Measurements from ENCODE around the gene SMURF1.
"Not testable (repeated sequence)": the region's sequence is repeated elsewhere in the genome, so short reads cannot be mapped to it uniquely, and the experiment has no call there.

Gene SMURF1

GRCh38 chr7:99104631-99105030, 39.3 kb downstream of the SMURF1 start:
- FAIRE-seq (no peak), DNase-seq (ENCODE audit: insufficient read length, low spot score) (no peak)
- TF ChIP-seq POLR2AphosphoS5 (IDR thresholded peaks at IDR 0.05; ENCODE audit: low read depth, low read length) (no peak), POU2F2 (IDR thresholded peaks at IDR 0.05; ENCODE audit: low read depth, low read length) (no peak), SPI1 (IDR thresholded peaks at IDR 0.05; ENCODE audit: low read depth, low read length) (no peak), POLR2A (IDR thresholded peaks at IDR 0.05; ENCODE audit: low read depth, low read length) (no peak), PAX5 (IDR thresholded peaks at IDR 0.05; ENCODE audit: insufficient read depth, low read length, severe bottlenecking) (no peak), TAF1 (IDR thresholded peaks at IDR 0.05; ENCODE audit: low read depth, low read length) (no peak)

DNA sequence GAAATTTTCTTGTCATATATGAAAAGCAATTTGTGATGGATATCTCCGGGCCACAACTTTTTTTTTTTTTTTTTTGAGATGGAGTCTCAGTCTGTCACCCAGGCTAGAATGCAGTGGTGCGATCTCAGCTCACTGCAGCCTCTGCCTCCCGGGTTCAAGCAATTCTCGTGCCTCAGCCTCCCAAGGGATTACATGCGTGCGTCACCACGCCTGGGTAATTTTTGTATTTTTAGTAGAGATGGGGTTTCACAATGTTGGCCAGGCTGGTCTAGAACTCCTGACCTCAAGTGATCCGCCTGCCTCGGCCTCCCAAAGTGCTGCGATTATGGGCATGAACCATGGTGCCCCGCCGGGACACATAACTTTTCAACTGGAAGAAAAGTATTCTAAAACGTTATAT, 40.1 kb downstream of the SMURF1 start:
- DNase-seq (ENCODE audit: insufficient read length, low spot score); FAIRE-seq: not testable (repeated sequence)

DNA sequence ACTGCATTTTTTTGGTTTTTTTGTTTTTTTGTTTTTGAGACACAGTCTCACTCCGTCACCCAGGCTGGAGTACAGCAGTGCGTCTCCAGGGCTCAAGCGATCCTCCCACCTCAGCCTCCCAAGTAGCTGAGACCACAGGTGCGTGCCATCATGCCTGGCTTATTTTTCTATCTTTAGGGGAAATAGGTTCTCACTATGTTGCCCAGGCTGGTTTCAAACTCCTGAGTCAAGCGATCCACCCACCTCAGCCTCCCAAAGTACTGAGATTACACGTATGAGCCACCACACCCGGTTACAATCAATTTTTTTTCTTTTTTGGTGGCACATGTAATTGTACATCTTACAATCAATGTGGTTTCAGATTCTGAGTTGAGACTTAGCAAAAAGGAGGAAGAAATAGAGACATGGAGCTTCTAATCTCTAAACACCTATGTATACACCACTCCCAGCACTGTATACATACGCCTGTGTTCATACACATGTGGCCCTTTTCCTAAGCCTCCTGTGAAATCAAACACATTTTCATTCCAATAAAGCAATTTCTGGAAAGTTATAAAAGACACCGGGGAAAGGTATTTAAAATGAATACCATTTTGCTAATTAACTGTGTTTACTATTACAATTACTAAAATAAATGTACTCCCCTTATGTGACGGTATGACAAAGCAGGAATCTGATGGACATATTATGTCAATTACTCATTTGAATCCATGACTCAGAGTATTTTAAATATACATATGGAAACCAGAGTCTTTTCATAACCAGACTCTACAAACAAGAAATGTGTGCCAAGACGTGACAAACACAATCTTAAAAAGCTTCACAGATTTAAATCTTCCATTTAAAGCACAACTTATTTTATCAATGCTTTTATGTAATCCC, 40.9 kb downstream of the SMURF1 start:
- DNase-seq (ENCODE audit: insufficient read length, low spot score) (no peak), FAIRE-seq (no peak)
- TF ChIP-seq POLR2A (IDR thresholded peaks at IDR 0.05; ENCODE audit: low read depth, low read length) = no peak
- TF ChIP-seq TAF1 (IDR thresholded peaks at IDR 0.05; ENCODE audit: low read depth, low read length) = no peak
- TF ChIP-seq POU2F2 (IDR thresholded peaks at IDR 0.05; ENCODE audit: low read depth, low read length) = no peak
- no peak for TF ChIP-seq PAX5 (IDR thresholded peaks at IDR 0.05; ENCODE audit: insufficient read depth, low read length, severe bottlenecking)
- no peak for TF ChIP-seq SPI1 (IDR thresholded peaks at IDR 0.05; ENCODE audit: low read depth, low read length)
- no peak for TF ChIP-seq POLR2AphosphoS5 (IDR thresholded peaks at IDR 0.05; ENCODE audit: low read depth, low read length)

DNA sequence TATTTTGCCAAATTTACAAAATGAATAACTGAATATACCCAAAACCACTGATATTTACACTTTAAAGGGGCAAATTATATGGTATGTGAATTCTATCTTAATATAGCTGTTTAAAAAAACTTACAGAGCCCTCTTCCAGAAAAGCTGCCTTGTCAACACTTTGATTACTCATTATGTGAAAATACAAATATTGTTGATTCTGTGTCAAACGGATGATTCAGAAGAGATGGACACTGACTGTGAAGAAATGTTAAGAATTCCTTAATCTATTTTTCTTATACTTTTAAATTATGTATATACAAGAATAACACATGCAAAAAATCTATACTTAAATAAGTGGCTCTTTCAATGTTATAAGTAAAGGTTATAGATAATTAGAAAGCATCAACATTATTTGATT, 41.5 kb downstream of the SMURF1 start:
- FAIRE-seq (no peak), DNase-seq (ENCODE audit: insufficient read length, low spot score) (no peak)
- TF ChIP-seq PAX5 (IDR thresholded peaks at IDR 0.05; ENCODE audit: insufficient read depth, low read length, severe bottlenecking) (no peak), TAF1 (IDR thresholded peaks at IDR 0.05; ENCODE audit: low read depth, low read length) (no peak), POU2F2 (IDR thresholded peaks at IDR 0.05; ENCODE audit: low read depth, low read length) (no peak), POLR2AphosphoS5 (IDR thresholded peaks at IDR 0.05; ENCODE audit: low read depth, low read length) (no peak), SPI1 (IDR thresholded peaks at IDR 0.05; ENCODE audit: low read depth, low read length) (no peak), POLR2A (IDR thresholded peaks at IDR 0.05; ENCODE audit: low read depth, low read length) (no peak)

DNA sequence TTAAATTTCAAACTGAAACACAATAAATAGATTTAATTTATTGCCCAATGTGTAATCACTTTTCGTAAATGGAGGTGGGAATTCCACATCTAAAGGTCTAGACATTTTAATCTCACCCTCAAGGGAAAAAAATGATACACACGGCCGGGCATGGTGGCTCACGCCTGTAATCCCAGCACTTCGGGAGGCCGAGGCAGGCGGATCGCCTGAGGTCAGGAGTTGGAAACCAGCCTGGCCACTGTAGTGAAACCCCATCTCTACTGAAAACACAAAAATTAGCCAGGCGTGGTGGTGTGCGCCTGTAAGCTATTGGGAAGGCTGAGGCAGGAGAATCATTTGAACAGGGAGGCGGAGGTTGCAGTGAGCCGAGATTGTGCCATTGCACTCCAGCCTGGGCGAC, 42.4 kb downstream of the SMURF1 start:
- not testable (repeated sequence) for FAIRE-seq; DNase-seq (ENCODE audit: insufficient read length, low spot score)

- FAIRE-seq (no peak), DNase-seq (ENCODE audit: insufficient read length, low spot score) (no peak)
- TF ChIP-seq SPI1 (IDR thresholded peaks at IDR 0.05; ENCODE audit: low read depth, low read length) (no peak), POU2F2 (IDR thresholded peaks at IDR 0.05; ENCODE audit: low read depth, low read length) (no peak), POLR2AphosphoS5 (IDR thresholded peaks at IDR 0.05; ENCODE audit: low read depth, low read length) (no peak), PAX5 (IDR thresholded peaks at IDR 0.05; ENCODE audit: insufficient read depth, low read length, severe bottlenecking) (no peak), POLR2A (IDR thresholded peaks at IDR 0.05; ENCODE audit: low read depth, low read length) (no peak), TAF1 (IDR thresholded peaks at IDR 0.05; ENCODE audit: low read depth, low read length) (no peak)
These were observed 44.3 kb downstream of the SMURF1 start for GRCh38 chr7:99099499-99100077.

- TF ChIP-seq SPI1 (IDR thresholded peaks at IDR 0.05; ENCODE audit: low read depth, low read length) (no peak), TAF1 (IDR thresholded peaks at IDR 0.05; ENCODE audit: low read depth, low read length) (no peak), PAX5 (IDR thresholded peaks at IDR 0.05; ENCODE audit: insufficient read depth, low read length, severe bottlenecking) (no peak), POU2F2 (IDR thresholded peaks at IDR 0.05; ENCODE audit: low read depth, low read length) (no peak), POLR2AphosphoS5 (IDR thresholded peaks at IDR 0.05; ENCODE audit: low read depth, low read length) (no peak), POLR2A (IDR thresholded peaks at IDR 0.05; ENCODE audit: low read depth, low read length) (no peak)
- DNase-seq (ENCODE audit: insufficient read length, low spot score) = no peak
- FAIRE-seq = no peak
These were observed 44.9 kb downstream of the SMURF1 start for GRCh38 chr7:99098824-99099498.

DNA sequence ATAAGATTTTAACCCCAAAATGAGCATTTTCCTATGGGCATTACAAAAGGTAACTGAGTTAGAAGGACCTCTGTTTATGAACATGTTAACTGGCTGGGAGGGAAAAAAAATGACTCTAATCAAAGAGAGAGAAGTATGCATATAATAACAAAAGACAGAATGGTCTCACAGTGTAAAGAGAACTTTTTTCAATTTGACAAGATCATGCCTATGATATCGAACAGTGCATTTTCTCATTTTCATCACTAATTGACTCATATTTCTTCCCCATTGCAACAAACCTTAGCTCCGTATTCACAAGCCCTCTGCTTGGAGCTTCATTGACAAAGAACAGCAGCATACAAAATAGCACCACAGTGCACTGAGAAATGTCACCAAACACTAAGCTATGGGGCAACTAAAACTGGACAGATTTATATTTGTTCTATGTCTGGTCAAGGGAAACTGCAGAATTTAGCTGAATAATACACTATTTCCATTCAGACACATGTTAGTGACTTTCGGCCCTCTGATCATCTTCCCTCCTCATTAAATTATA, 45.6 kb downstream of the SMURF1 start:
- FAIRE-seq (no peak), DNase-seq (ENCODE audit: insufficient read length, low spot score) (no peak)
- no peak for TF ChIP-seq POLR2A (IDR thresholded peaks at IDR 0.05; ENCODE audit: low read depth, low read length)
- no peak for TF ChIP-seq POLR2AphosphoS5 (IDR thresholded peaks at IDR 0.05; ENCODE audit: low read depth, low read length)
- TF ChIP-seq POU2F2 (IDR thresholded peaks at IDR 0.05; ENCODE audit: low read depth, low read length) = no peak
- TF ChIP-seq TAF1 (IDR thresholded peaks at IDR 0.05; ENCODE audit: low read depth, low read length) = no peak
- no peak for TF ChIP-seq SPI1 (IDR thresholded peaks at IDR 0.05; ENCODE audit: low read depth, low read length)
- TF ChIP-seq PAX5 (IDR thresholded peaks at IDR 0.05; ENCODE audit: insufficient read depth, low read length, severe bottlenecking) = no peak

DNA sequence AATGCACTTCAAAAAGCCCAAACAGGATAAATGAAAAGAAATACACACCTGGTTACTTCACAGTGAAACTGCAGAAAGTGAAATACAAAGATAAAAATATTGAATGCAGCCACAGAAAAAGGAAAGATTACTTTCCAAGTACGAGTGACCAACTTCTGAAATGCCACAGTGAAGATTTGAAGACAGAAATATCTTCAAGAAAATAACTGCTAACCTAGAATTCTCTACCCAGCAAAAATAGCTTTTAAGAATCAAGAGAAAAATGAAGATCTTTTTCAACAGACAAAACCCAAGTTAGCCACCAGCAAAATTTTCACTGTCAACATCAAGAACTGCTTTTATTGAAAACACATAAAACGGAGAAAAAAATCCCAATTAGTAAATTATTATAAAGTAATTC, 46.2 kb downstream of the SMURF1 start:
- FAIRE-seq (no peak), DNase-seq (ENCODE audit: insufficient read length, low spot score) (no peak)
- no peak for TF ChIP-seq SPI1 (IDR thresholded peaks at IDR 0.05; ENCODE audit: low read depth, low read length)
- TF ChIP-seq POLR2AphosphoS5 (IDR thresholded peaks at IDR 0.05; ENCODE audit: low read depth, low read length) = no peak
- no peak for TF ChIP-seq TAF1 (IDR thresholded peaks at IDR 0.05; ENCODE audit: low read depth, low read length)
- TF ChIP-seq POLR2A (IDR thresholded peaks at IDR 0.05; ENCODE audit: low read depth, low read length) = no peak
- no peak for TF ChIP-seq PAX5 (IDR thresholded peaks at IDR 0.05; ENCODE audit: insufficient read depth, low read length, severe bottlenecking)
- TF ChIP-seq POU2F2 (IDR thresholded peaks at IDR 0.05; ENCODE audit: low read depth, low read length) = no peak

Data from GM12891 (cell line).